DMS153 treated with DMSO at 0.1 percent for 48 hours (cell line): ENCODE measurements around the gene CCDC59.

ENCODE experiments used
- DNase-seq: peaks from one replicate; lab custom pipeline; 2025; ENCODE audit not compliant: unreplicated experiment; lab: John Stamatoyannopoulos, UW

CCDC59 gene

DNA sequence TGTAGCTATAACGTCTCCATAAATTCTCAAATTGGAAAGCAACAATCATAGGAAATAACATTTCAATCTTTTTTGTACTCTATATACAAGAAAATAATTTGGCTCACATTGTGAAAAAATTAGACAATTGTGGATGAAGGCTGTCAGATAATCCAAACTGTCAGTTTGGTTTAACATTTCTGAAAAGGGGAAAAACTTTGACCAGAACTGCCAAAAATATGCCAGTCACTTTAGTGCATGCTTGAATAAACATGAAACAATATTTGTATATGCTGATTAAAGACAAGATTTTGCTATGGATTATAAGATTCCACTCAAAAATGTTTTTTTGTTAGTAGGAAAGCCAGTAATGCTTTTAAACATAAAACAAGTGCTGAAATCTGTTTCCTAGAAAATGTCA lies 38.9 kb downstream of the CCDC59 start:
- no peak for DNase-seq

DNA sequence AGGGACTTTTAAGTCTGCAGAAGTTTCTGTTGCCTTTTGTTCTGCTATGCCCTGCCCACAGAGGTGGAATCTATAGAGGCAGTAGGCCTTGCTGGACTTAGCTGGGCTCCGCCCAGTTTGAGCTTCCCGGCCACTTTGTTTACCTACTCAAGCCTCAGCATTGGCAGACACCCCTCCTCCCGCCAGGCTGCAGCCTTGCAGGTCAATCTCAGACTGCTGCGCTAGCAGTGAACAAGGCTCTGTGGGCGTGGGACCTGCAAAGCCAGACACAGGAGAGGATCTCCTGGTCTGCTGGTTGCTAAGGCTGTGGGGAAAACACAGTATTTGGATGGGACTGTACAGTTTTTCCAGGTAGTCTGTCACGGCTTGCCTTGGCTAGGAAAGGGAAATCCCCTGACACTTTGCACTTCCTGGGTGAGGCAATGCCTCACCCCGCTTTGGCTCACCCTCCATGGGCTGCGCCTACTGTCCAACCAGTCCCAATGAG lies 43.7 kb downstream of the CCDC59 start:
- DNase-seq: peak; percentile 35
